GM12878 (cell line): ENCODE measurements around the gene THY1. TPM values are rescaled to one million over a fixed set of nuclear protein-coding genes. Genes with fewer than 3 reads are reported as not detected.

Source experiments
- ATAC-seq: fragments of 200-7000 bp; cut with Tn5 transposase; 3 replicates; pipeline ENCODE4 v1.9.1; 2020; ENCODE audit warnings: mild to moderate bottlenecking, moderate library complexity
- BruUV-seq: library from RNA; stranded (reverse); fragments of 400-500 nt; replicated peaks from 2 replicates; lab custom pipeline; 2021; lab: Mats Ljungman, UMichigan
- CTCF ChIA-PET: fragments of 300-600 bp; sonication (Branson Sonifier 250); formaldehyde crosslinking; extraction: SDS; loops from one replicate; lab custom pipeline; 2021; ENCODE audit warnings: inconsistent platforms; lab: Yijun Ruan, JAX
- POLR2A ChIA-PET: fragments of 350-600 bp; formaldehyde crosslinking; extraction: SDS; loops from one replicate; lab custom pipeline; 2021; ENCODE audit warnings: inconsistent platforms; lab: Charles Lee
- RAD21 ChIA-PET: fragments of 300-600 bp; sonication (Branson Sonifier 250); formaldehyde crosslinking; loops from one replicate; lab custom pipeline; 2023; ENCODE audit warnings: antibody characterized with exemption; ENCODE audit not compliant: unreplicated experiment; lab: Charles Lee
- SMC1A ChIA-PET: fragments of 300-600 bp; sonication (Branson Sonifier 250); formaldehyde crosslinking; loops from one replicate; lab custom pipeline; 2023; ENCODE audit not compliant: unreplicated experiment, uncharacterized antibody; lab: Charles Lee
- DNase-seq: peaks from one replicate; pipeline ENCODE4 v3.0.0-alpha.2; 2011; ENCODE audit warnings: low read depth, low spot score
- FAIRE-seq: peaks from 3 replicates; lab custom pipeline; 2011; peaks lifted over from hg19 to GRCh38; lab: Jason Lieb, UNC
- H2AFZ ChIP-seq: 2 replicates; pipeline ENCODE4 v1.6.0; 2011; ENCODE audit warnings: low read depth, low read length, control low read depth; ENCODE audit not compliant: control insufficient read depth
- H3K27ac ChIP-seq: 2 replicates; pipeline ENCODE4 v1.5.1; 2011; ENCODE audit warnings: control low read depth; ENCODE audit not compliant: control insufficient read depth, insufficient read depth
- H3K27me3 ChIP-seq, 2 experiments: replicated peaks in 1 of 2; 2 replicates each; pipeline versions ENCODE4 v1.6.0 to v1.6.1; 2011; ENCODE audit warnings: low read length in 1 of 2; ENCODE audit not compliant: control insufficient read depth in 2 of 2, insufficient read depth in 2 of 2
- H3K36me3 ChIP-seq, 2 experiments: 2 replicates each; pipeline ENCODE4 v1.5.1; 2011; ENCODE audit warnings: low read length in 1 of 2; ENCODE audit not compliant: control insufficient read depth in 2 of 2, insufficient read depth in 2 of 2
- H3K4me1 ChIP-seq: 2 replicates; pipeline ENCODE4 v1.6.1; 2011; ENCODE audit warnings: mild to moderate bottlenecking, low read length, moderate library complexity, mixed read lengths; ENCODE audit not compliant: control insufficient read depth, insufficient read depth
- H3K4me2 ChIP-seq: 2 replicates; pipeline ENCODE4 v1.6.0; 2011; ENCODE audit warnings: control low read depth; ENCODE audit not compliant: control insufficient read depth, insufficient read depth
- H3K4me3 ChIP-seq: fragments of 200-600 bp; sonication (generic); 2 replicates; pipeline ENCODE4 v1.5.1; 2016
- H3K79me2 ChIP-seq: 2 replicates; pipeline ENCODE4 v1.6.0; 2011; ENCODE audit warnings: low read length; ENCODE audit not compliant: control insufficient read depth, insufficient read depth
- H3K9ac ChIP-seq: 2 replicates; pipeline ENCODE4 v1.8.0; 2011; ENCODE audit warnings: low read length, control low read depth, mixed read lengths; ENCODE audit not compliant: control insufficient read depth, insufficient read depth
- H3K9me3 ChIP-seq: replicated peaks from 3 replicates; pipeline ENCODE4 v1.5.1; 2011; ENCODE audit warnings: mild to moderate bottlenecking, low read length; ENCODE audit not compliant: control insufficient read depth, insufficient read depth
- H4K20me1 ChIP-seq: 2 replicates; pipeline ENCODE4 v1.6.0; 2011; ENCODE audit not compliant: control insufficient read depth, insufficient read depth
- BHLHE40 ChIP-seq, 2 experiments: fragments of 450-650 bp in 1 of 2; IDR thresholded peaks; 2 replicates each; pipeline ENCODE4 v1.6.1; 2011 to 2017; ENCODE audit warnings: low read depth in 2 of 2, borderline replicate concordance in 1 of 2, improper control_type of control experiment in 1 of 2, low read length in 1 of 2, mild to moderate bottlenecking in 1 of 2
- CHD1 ChIP-seq: IDR thresholded peaks from 2 replicates; pipeline ENCODE4 v1.6.1; 2012; ENCODE audit warnings: low read depth, low read length, improper control_type of control experiment
- E2F8 ChIP-seq: fragments of 450-650 bp; IDR thresholded peaks from 2 replicates; pipeline ENCODE4 v1.6.1; 2018; ENCODE audit warnings: mild to moderate bottlenecking, low read depth, moderate library complexity; ENCODE audit not compliant: partially characterized antibody
- FOXK2 ChIP-seq: fragments of 450-650 bp; IDR thresholded peaks from 2 replicates; pipeline ENCODE4 v1.6.1; 2017; ENCODE audit warnings: mild to moderate bottlenecking, moderate library complexity
- HDAC2 ChIP-seq: fragments of 200-600 bp; sonication (generic); IDR thresholded peaks from 2 replicates; pipeline ENCODE4 v1.6.1; 2017
- KLF5 ChIP-seq: fragments of 450-650 bp; IDR thresholded peaks from 2 replicates; pipeline ENCODE4 v1.6.1; 2014; ENCODE audit warnings: mild to moderate bottlenecking; ENCODE audit not compliant: partially characterized antibody
- POLR2AphosphoS5 ChIP-seq: IDR thresholded peaks from 2 replicates; pipeline ENCODE4 v1.6.1; 2011; ENCODE audit warnings: mild to moderate bottlenecking, low read length, inconsistent platforms
- RB1 ChIP-seq: fragments of 450-650 bp; formaldehyde crosslinking; IDR thresholded peaks from 2 replicates; pipeline ENCODE4 v1.6.1; 2017; ENCODE audit warnings: mild to moderate bottlenecking, borderline replicate concordance
- SIX5 ChIP-seq: IDR thresholded peaks from 2 replicates; pipeline ENCODE4 v1.6.1; 2011; ENCODE audit warnings: mild to moderate bottlenecking, low read depth, low read length, moderate library complexity; ENCODE audit not compliant: severe bottlenecking
- SMAD5 ChIP-seq: IDR thresholded peaks from 2 replicates; pipeline ENCODE4 v1.6.1; 2016; ENCODE audit warnings: antibody characterized with exemption, low read depth
- SREBF1 ChIP-seq: IDR thresholded peaks from 2 replicates; pipeline ENCODE4 v1.6.1; 2012; ENCODE audit warnings: mild to moderate bottlenecking, low read length
- USF1 ChIP-seq: IDR thresholded peaks from 2 replicates; pipeline ENCODE4 v1.6.1; 2011; ENCODE audit warnings: borderline replicate concordance, low read depth, mild to moderate bottlenecking, moderate library complexity, mixed read lengths, low read length; ENCODE audit not compliant: insufficient read depth; ENCODE audit errors: extremely low read length
- ZBED1 ChIP-seq: IDR thresholded peaks from 2 replicates; pipeline ENCODE4 v1.6.1; 2016; ENCODE audit warnings: borderline replicate concordance
- ZBTB40 ChIP-seq: fragments of 450-650 bp; IDR thresholded peaks from 2 replicates; pipeline ENCODE4 v1.6.1; 2016; ENCODE audit warnings: mild to moderate bottlenecking, moderate library complexity, borderline replicate concordance
- ZNF274 ChIP-seq: IDR thresholded peaks from one replicate; pipeline ENCODE4 v1.8.0; 2011; ENCODE audit not compliant: insufficient read length, insufficient read depth
- ZNF384 ChIP-seq: IDR thresholded peaks from 2 replicates; pipeline ENCODE4 v1.6.1; 2012; ENCODE audit warnings: low read depth, mild to moderate bottlenecking, low read length, improper control_type of control experiment, borderline replicate concordance
- ZZZ3 ChIP-seq: IDR thresholded peaks from 2 replicates; pipeline ENCODE4 v1.6.1; 2011; ENCODE audit warnings: low read depth; ENCODE audit not compliant: control insufficient read depth, insufficient read length
- in situ Hi-C: fragments of 300-500 bp; cut with MboI; formaldehyde crosslinking; loops from 9 replicates; pipeline ENCODE4 v1.14.3; 2018; ENCODE audit warnings: mixed read lengths
- intact Hi-C: fragments of 100-400 bp; cut with micrococcal nuclease; formaldehyde crosslinking; loops from one replicate; pipeline ENCODE4 v1.14.2; 2022; ENCODE audit not compliant: unreplicated experiment
- polyA plus RNA-seq, 11 experiments: library from polyadenylated mRNA; depleted of rRNA in 4 of 11; unstranded in 6 of 11; stranded (reverse) in 5 of 11; fragments of >200 nt; fragmentation: Nextera tagmentation in 4 of 11; fragmentation: Illumina TruSeq in 1 of 11; extraction: Ambion mirVana in 4 of 11; extraction: Trizol in 1 of 11; gene quantifications; 1 replicate in 1 of 11; 2 replicates in 10 of 11; pipeline versions ENCODE4 v1.2.1 to v1.2.3, GENCODE V29; 2011 to 2016; ENCODE audit warnings: inconsistent platforms in 2 of 11, missing spikeins in 2 of 11, low read depth in 1 of 11
- total RNA-seq, 4 experiments: library from RNA; depleted of rRNA in 3 of 4; stranded (reverse); fragments of >200 nt in 3 of 4; fragmentation: Illumina TruSeq in 1 of 4; extraction: Trizol in 1 of 4; gene quantifications; 2 replicates each; pipeline versions ENCODE4 v1.2.1 to v1.2.3, GENCODE V29; 2013 to 2021

The THY1 gene
- total and polyA plus RNA-seq, 10 of the 15 experiments (the other 5 are each of a cell fraction or from before 2014, with no cell fraction given), result 0.86 to 20.1 (median 3.2) TPM

DNA sequence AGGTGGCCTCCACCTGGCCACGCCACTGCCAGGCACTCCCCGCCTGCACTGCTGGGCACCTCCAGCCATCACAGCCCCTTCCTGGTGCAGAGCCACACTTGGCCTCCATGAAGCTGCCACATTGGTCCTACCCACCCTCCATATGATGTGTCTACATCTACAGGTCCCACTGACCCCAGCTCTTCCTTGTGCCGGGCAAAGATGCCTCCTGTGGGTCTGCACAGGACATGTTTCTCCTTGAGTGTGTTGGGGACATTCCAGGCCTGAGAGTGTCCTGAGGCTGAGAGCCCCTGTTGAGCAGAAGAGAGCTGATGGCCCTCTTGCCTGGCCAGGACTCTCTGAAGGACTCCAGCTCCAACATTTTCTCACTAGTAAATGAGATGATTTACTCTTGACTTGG lies 7.5 kb downstream of the THY1 start (continued):
- TF ChIP-seq SMAD5, result no peak
- no peak for TF ChIP-seq CHD1
- no peak for TF ChIP-seq KLF5

GRCh38 chr11:119414734-119415133 lies 8.2 kb downstream of the THY1 start:
- H2AFZ ChIP-seq, result no peak overlapping the region
- ChIA-PET CTCF (interaction anchor here (0.7 to 1.3 kb wide), 4 partner anchors 8 to 693 kb away, joined by 3 to 4 read pairs (median 3); partner anchors contain the start of gene THY1), SMC1A (no interaction called here), POLR2A (interaction anchor here (0.8 to 1.1 kb wide), 2 partner anchors 9 to 10 kb away, joined by 3 to 4 read pairs; partner anchors contain the start of gene THY1), RAD21 (interaction anchor here (1.5 kb wide), 1 partner anchor 60 kb away, joined by 4 read pairs; no protein-coding TSS in a partner anchor)
- H3K36me3 ChIP-seq, result no peaks in the 10 kb centered on the region
- DNase-seq (no peak), ATAC-seq (no peak), FAIRE-seq (no peak)
- BruUV-seq, result no TSS peak
- in situ Hi-C loops (no loop called here), intact Hi-C loops (no loop called here)
- H3K4me3 ChIP-seq, result no peak overlapping the region
- H4K20me1 ChIP-seq, result no peaks in the 10 kb centered on the region
- H3K9me3 ChIP-seq, result peaks cover 2% of the 10 kb centered on the region; the same call in 1 of the 3 replicates
- H3K9ac ChIP-seq, result no peak overlapping the region
- H3K27ac ChIP-seq, result no peak overlapping the region
- H3K79me2 ChIP-seq, result no peaks in the 10 kb centered on the region
- no peaks in the 10 kb centered on the region for H3K4me1 ChIP-seq
- H3K4me2 ChIP-seq, result no peak overlapping the region
- no peaks in the 10 kb centered on the region for H3K27me3 ChIP-seq
- TF ChIP-seq SREBF1 (no peak), ZBED1 (no peak), USF1 (no peak), BHLHE40 (IDR thresholded peaks at IDR 0.05; ENCODE audit: borderline replicate concordance in 1 of 2, low read depth in 2 of 2, low read length in 1 of 2) (no peak), E2F8 (no peak), RB1 (no peak), FOXK2 (no peak), ZZZ3 (no peak), ZNF274 (no peak), HDAC2 (no peak), SIX5 (no peak), ZBTB40 (no peak), ZNF384 (no peak), KLF5 (no peak), POLR2AphosphoS5 (no peak)
